HG02588 (cell line): ENCODE data around the gene MOV10L1.

Experiments
- ATAC-seq: cut with Tn5 transposase; IDR thresholded peaks from one replicate; pipeline ENCODE4 v1.9.1; 2021; ENCODE audit warnings: mild to moderate bottlenecking, moderate library complexity; ENCODE audit not compliant: unreplicated experiment

Gene MOV10L1

GRCh38 chr22:50173311-50173982, 83.6 kb downstream of the MOV10L1 start:
- ATAC-seq = no peak

GRCh38 chr22:50173983-50174355, 84.2 kb downstream of the MOV10L1 start:
- no peak for ATAC-seq

GRCh38 chr22:50174382-50175190, 84.8 kb downstream of the MOV10L1 start:
- no peak for ATAC-seq

- no peak for ATAC-seq
These were observed 85.3 kb downstream of the MOV10L1 start for GRCh38 chr22:50175191-50175461.

GRCh38 chr22:50175921-50176849, 86.4 kb downstream of the MOV10L1 start:
- ATAC-seq = no peak

GRCh38 chr22:50176850-50177536, 87.2 kb downstream of the MOV10L1 start:
- no peak for ATAC-seq

GRCh38 chr22:50177537-50178470, 88.0 kb downstream of the MOV10L1 start:
- ATAC-seq = no peak

- ATAC-seq = no peak
These were observed 88.7 kb downstream of the MOV10L1 start for GRCh38 chr22:50178471-50178864.

- ATAC-seq = no peak
These were observed 89.4 kb downstream of the MOV10L1 start for GRCh38 chr22:50178871-50179869.

- no peak for ATAC-seq
These were observed 90.3 kb downstream of the MOV10L1 start for GRCh38 chr22:50179937-50180726.

- no peak for ATAC-seq
These were observed 91.1 kb downstream of the MOV10L1 start for GRCh38 chr22:50180727-50181521.

GRCh38 chr22:50182176-50183081, 92.6 kb downstream of the MOV10L1 start:
- ATAC-seq = no peak

- ATAC-seq = no peak
These were observed 93.5 kb downstream of the MOV10L1 start for GRCh38 chr22:50183141-50183971.

GRCh38 chr22:50184004-50184901, 94.4 kb downstream of the MOV10L1 start:
- ATAC-seq = no peak
